Stimulated activated CD4-positive, alpha-beta T cell treated with anti-CD3 and anti-CD28 coated beads, Interleukin-4, amount 100 ng/mL, for 4 hours (primary cell): ENCODE data around the gene IGLL5.
A peak's percentile ranks its signal among the peaks of the same experiment; 100 is the strongest.

Experiments used
- DNase-seq, 2 experiments: peaks; one replicate each; pipeline ENCODE4 v3.0.0-alpha.2; 2020

IGLL5 gene

GRCh38 chr22:22941831-22942510 lies 54.4 kb downstream of the IGLL5 start:
- DNase-seq = no peak

GRCh38 chr22:22942511-22943329 lies 55.1 kb downstream of the IGLL5 start:
- DNase-seq = peak; percentile 59 to 70

- DNase-seq = no peak
Measured at GRCh38 chr22:22943521-22944267, 56.1 kb downstream of the IGLL5 start.

- DNase-seq = no peak
Measured at GRCh38 chr22:22944268-22944985, 56.8 kb downstream of the IGLL5 start.

GRCh38 chr22:22945195-22945594 lies 57.6 kb downstream of the IGLL5 start:
- DNase-seq = no peak
